ENCODE data around the gene KRTAP1-4. TPM values are rescaled to one million over a fixed set of nuclear protein-coding genes. Genes with fewer than 3 reads are reported as not detected.

KRTAP1-4 gene
- total RNA-seq, 4 donors from 2014 or later: not detected

GRCh38 chr17:40986920-40987319 lies 43.1 kb downstream of the KRTAP1-4 start:
- H3K9me3 ChIP-seq: no peaks in the 10 kb centered on the region
- H3K27ac ChIP-seq: no peak overlapping the region
- TF ChIP-seq POLR2A (IDR thresholded peaks at IDR 0.05) (no peak), EP300 (IDR thresholded peaks at IDR 0.05) (no peak), CTCF (IDR thresholded peaks at IDR 0.05) (no peak)
- no peaks in the 10 kb centered on the region for H3K4me1 ChIP-seq
- H3K36me3 ChIP-seq: no peaks in the 10 kb centered on the region
- H3K4me3 ChIP-seq: no peak overlapping the region
- no peak for DNase-seq (ENCODE audit: low spot score in 2 of 2)
- 68 to 70% methylated on average over 8 of the region's 8 CpGs for WGBS, 2 donors
- no peaks in the 10 kb centered on the region for H3K27me3 ChIP-seq

GRCh38 chr17:40984226-40984625 lies 45.8 kb downstream of the KRTAP1-4 start, which contains the start of gene KRT40:
KRT40 (minus strand) TSS chr17:40984326; CDS start chr17:40984273, 53 bp downstream.
- TF ChIP-seq EP300 (IDR thresholded peaks at IDR 0.05) (no peak), CTCF (IDR thresholded peaks at IDR 0.05) (no peak), POLR2A (IDR thresholded peaks at IDR 0.05) (no peak)
- no peak for DNase-seq (ENCODE audit: low spot score in 2 of 2)
- H3K27me3 ChIP-seq: no peaks in the 10 kb centered on the region
- H3K27ac ChIP-seq: no peak within 1 kb of the TSS
- 49 to 52% methylated on average over 3 of the region's 3 CpGs for WGBS, 2 donors
- no peaks in the 10 kb centered on the region for H3K36me3 ChIP-seq
- H3K4me1 ChIP-seq: peaks cover 0 to 10% (median 0%) of the 10 kb centered on the region in 4 donors
- H3K4me3 ChIP-seq: no peak within 1 kb of the TSS
- no peaks in the 10 kb centered on the region for H3K9me3 ChIP-seq

- Histone ChIP-seq H3K27me3 (peaks cover 0 to 4% of the 10 kb centered on the region in 2 donors), H3K36me3 (no peaks in the 10 kb centered on the region), H3K4me3 (no peak overlapping the region), H3K9me3 (no peaks in the 10 kb centered on the region), H3K4me1 (peaks cover 0 to 10% (median 0%) of the 10 kb centered on the region in 4 donors), H3K27ac (no peak overlapping the region)
- DNase-seq (ENCODE audit: low spot score in 2 of 2): no peak
- 44 to 51% methylated on average over 5 of the region's 5 CpGs for WGBS, 2 donors
- TF ChIP-seq CTCF (IDR thresholded peaks at IDR 0.05) (no peak), EP300 (IDR thresholded peaks at IDR 0.05) (no peak)
These were observed 48.9 kb downstream of the KRTAP1-4 start for GRCh38 chr17:40981115-40981514.

GRCh38 chr17:40980596-40980995 lies 49.4 kb downstream of the KRTAP1-4 start:
- Histone ChIP-seq H3K27me3 (peaks cover 0 to 4% of the 10 kb centered on the region in 2 donors), H3K4me1 (peaks cover 0 to 10% (median 0%) of the 10 kb centered on the region in 4 donors), H3K4me3 (no peak overlapping the region), H3K36me3 (no peaks in the 10 kb centered on the region), H3K9me3 (no peaks in the 10 kb centered on the region), H3K27ac (no peak overlapping the region)
- TF ChIP-seq CTCF (IDR thresholded peaks at IDR 0.05): no peak
- no peak for TF ChIP-seq EP300 (IDR thresholded peaks at IDR 0.05)
- WGBS, 2 donors: 15 to 25% methylated on average over 8 of the region's 8 CpGs
- DNase-seq (ENCODE audit: low spot score in 2 of 2): no peak

GRCh38 chr17:40980117-40980516 lies 49.9 kb downstream of the KRTAP1-4 start:
- H3K4me3 ChIP-seq: no peak overlapping the region
- TF ChIP-seq CTCF (IDR thresholded peaks at IDR 0.05) (no peak), EP300 (IDR thresholded peaks at IDR 0.05) (no peak), POLR2A (IDR thresholded peaks at IDR 0.05) (no peak)
- WGBS, 2 donors: 91 to 95% methylated on average over 3 of the region's 3 CpGs
- peaks cover 0 to 4% of the 10 kb centered on the region in 2 donors for H3K27me3 ChIP-seq
- no peak overlapping the region for H3K27ac ChIP-seq
- peaks cover 0 to 10% (median 0%) of the 10 kb centered on the region in 4 donors for H3K4me1 ChIP-seq
- H3K9me3 ChIP-seq: no peaks in the 10 kb centered on the region
- no peak for DNase-seq (ENCODE audit: low spot score in 2 of 2)
- no peaks in the 10 kb centered on the region for H3K36me3 ChIP-seq

Small RNAs within 50 kb of the gene (small RNA-seq; reads per million reads assigned to genes)
- not detected for gene KRTAP3-4P

Other genes starting within 250 kb of the KRTAP1-4 start
- gene KRT27, start 247.6 kb downstream of the KRTAP1-4 start, total RNA-seq: not detected
- not detected for gene KRT28, start 230.2 kb downstream of the KRTAP1-4 start, total RNA-seq
- 10 to 100 TPM in 3 of 4 donors, 1 to 10 TPM in 1; 8.0 to 13.4 (median 11.3) TPM for gene KRT10, start 207.6 kb downstream of the KRTAP1-4 start, total RNA-seq
- not detected for gene KRT12, start 163.0 kb downstream of the KRTAP1-4 start, total RNA-seq
- gene KRT20, start 145.0 kb downstream of the KRTAP1-4 start, total RNA-seq: not detected
- not detected for gene KRT23, start 92.5 kb downstream of the KRTAP1-4 start, total RNA-seq
- gene KRT39, start 63.2 kb downstream of the KRTAP1-4 start, total RNA-seq: not detected
- gene KRT40, start 45.9 kb downstream of the KRTAP1-4 start, total RNA-seq: not detected
- not detected for gene KRTAP3-3, start 36.0 kb downstream of the KRTAP1-4 start, total RNA-seq
- not detected for gene KRTAP3-2, start 30.3 kb downstream of the KRTAP1-4 start, total RNA-seq
- gene KRTAP3-1, start 21.1 kb downstream of the KRTAP1-4 start, total RNA-seq: not detected
- gene KRTAP1-5, start 3.0 kb downstream of the KRTAP1-4 start, total RNA-seq: under 1 TPM in 1 of 4 donors, not detected in 3; 0.60 TPM
- not detected for gene KRTAP1-3, start 4.7 kb upstream of the KRTAP1-4 start, total RNA-seq
- not detected for gene KRTAP1-1, start 11.3 kb upstream of the KRTAP1-4 start, total RNA-seq
- gene KRTAP2-1, start 17.1 kb upstream of the KRTAP1-4 start, total RNA-seq: not detected
- gene KRTAP2-2, start 25.0 kb upstream of the KRTAP1-4 start, total RNA-seq: not detected
- not detected for gene KRTAP2-3, start 29.9 kb upstream of the KRTAP1-4 start, total RNA-seq
- not detected for gene KRTAP2-4, start 35.7 kb upstream of the KRTAP1-4 start, total RNA-seq
- not detected for gene KRTAP4-7, start 54.0 kb upstream of the KRTAP1-4 start, total RNA-seq
- not detected for gene KRTAP4-8, start 67.9 kb upstream of the KRTAP1-4 start, total RNA-seq
- gene KRTAP4-16, start 72.0 kb upstream of the KRTAP1-4 start, total RNA-seq: not detected
- not detected for gene KRTAP4-9, start 75.2 kb upstream of the KRTAP1-4 start, total RNA-seq
- not detected for gene KRTAP4-11, start 88.2 kb upstream of the KRTAP1-4 start, total RNA-seq
- gene KRTAP4-12, start 94.0 kb upstream of the KRTAP1-4 start, total RNA-seq: not detected
- not detected for gene KRTAP4-6, start 110.3 kb upstream of the KRTAP1-4 start, total RNA-seq
- not detected for gene KRTAP4-5, start 119.6 kb upstream of the KRTAP1-4 start, total RNA-seq
- gene KRTAP4-4, start 130.6 kb upstream of the KRTAP1-4 start, total RNA-seq: not detected
- not detected for gene KRTAP4-3, start 138.0 kb upstream of the KRTAP1-4 start, total RNA-seq
- gene KRTAP4-2, start 148.0 kb upstream of the KRTAP1-4 start, total RNA-seq: not detected
- gene KRTAP4-1, start 154.7 kb upstream of the KRTAP1-4 start, total RNA-seq: not detected
- gene KRTAP9-1, start 159.7 kb upstream of the KRTAP1-4 start, total RNA-seq: not detected
- gene KRTAP9-2, start 196.5 kb upstream of the KRTAP1-4 start, total RNA-seq: not detected
- gene KRTAP9-3, start 202.3 kb upstream of the KRTAP1-4 start, total RNA-seq: not detected
- not detected for gene KRTAP9-8, start 207.8 kb upstream of the KRTAP1-4 start, total RNA-seq
- not detected for gene KRTAP9-4, start 219.5 kb upstream of the KRTAP1-4 start, total RNA-seq
- gene KRTAP9-9, start 225.2 kb upstream of the KRTAP1-4 start, total RNA-seq: not detected
- not detected for gene KRTAP9-6, start 235.2 kb upstream of the KRTAP1-4 start, total RNA-seq
- gene KRTAP9-7, start 245.5 kb upstream of the KRTAP1-4 start, total RNA-seq: not detected